Type B pancreatic cell (in vitro differentiated cells): ENCODE measurements around the gene OR52A5. TPM values are rescaled to one million over a fixed set of nuclear protein-coding genes. Genes with fewer than 3 reads are reported as not detected.
"Not testable (repeated sequence)": the region's sequence is repeated elsewhere in the genome, so short reads cannot be mapped to it uniquely, and the experiment has no call there.

Experiments used
- DNase-seq: peaks from one replicate; pipeline ENCODE4 v3.0.0; 2021; ENCODE audit warnings: mixed read lengths; ENCODE audit not compliant: unreplicated experiment; ENCODE audit errors: extremely low spot score
- H3K27ac Mint-ChIP-seq: 2 replicates; pipeline ENCODE4 v1.8.0; 2021; ENCODE audit warnings: mild to moderate bottlenecking, mixed read lengths
- H3K27me3 Mint-ChIP-seq: 2 replicates; pipeline ENCODE4 v1.8.0; 2021; ENCODE audit warnings: mixed read lengths
- H3K36me3 Mint-ChIP-seq: 2 replicates; pipeline ENCODE4 v1.8.0; 2021; ENCODE audit warnings: mixed read lengths
- H3K4me1 Mint-ChIP-seq: one replicate; pipeline ENCODE4 v1.8.0; 2021; ENCODE audit warnings: mixed read lengths; ENCODE audit not compliant: unreplicated experiment
- H3K4me3 Mint-ChIP-seq: 2 replicates; pipeline ENCODE4 v1.8.0; 2021; ENCODE audit warnings: mild to moderate bottlenecking, mixed read lengths
- H3K9me3 Mint-ChIP-seq: 2 replicates; pipeline ENCODE4 v1.8.0; 2021; ENCODE audit warnings: mixed read lengths
- long read RNA-seq: library from polyadenylated mRNA; unstranded; transcript quantifications from one replicate; pipeline ENCODE4 v2.0.0, GENCODE V29; 2020
- total RNA-seq: library from RNA; stranded (reverse); gene quantifications from 2 replicates; pipeline ENCODE4 v1.2.1, GENCODE V29; 2021; ENCODE audit warnings: low replicate concordance
- TF ChIP-seq, protein P1 (sequence below): fragments of 200-600 bp; sonication (generic); conservative IDR thresholded peaks from 2 replicates; pipeline ENCODE4 v1.5.0; 2021; ENCODE audit warnings: antibody characterized with exemption, mild to moderate bottlenecking

The OR52A5 gene
- total RNA-seq, result not detected in 2 replicates
- long read RNA-seq, result 0 reads

DNA sequence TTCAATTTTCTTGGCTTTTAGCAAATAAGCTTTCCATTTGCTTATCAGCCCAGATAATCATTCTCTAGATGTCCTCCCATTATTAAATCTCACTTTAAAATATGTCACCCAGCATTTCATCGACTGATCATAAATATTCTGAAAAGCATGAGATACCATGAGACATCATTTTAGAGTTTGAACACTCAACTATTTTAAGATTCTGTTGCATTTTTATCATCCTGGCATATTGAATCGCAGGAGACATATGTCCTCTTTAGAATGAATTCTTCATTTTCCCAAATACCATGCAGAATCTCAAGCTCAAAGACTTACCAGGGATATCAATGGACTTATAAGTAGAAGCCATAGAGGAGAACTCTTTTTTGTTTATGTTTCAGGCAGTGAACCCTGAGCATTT is at the start of gene OR52A5:
TSS of gene OR52A5 (minus strand) at position 361 of the 400 bp plus-strand sequence. CDS start 5,714 bp downstream, outside the sequence.
- Mint-ChIP-seq H3K27me3 (no peaks in the 10 kb centered on the region), H3K36me3 (no peaks in the 10 kb centered on the region), H3K4me3 (no peak within 1 kb of the TSS), H3K27ac (no peak within 1 kb of the TSS), H3K9me3 (no peaks in the 10 kb centered on the region), H3K4me1 (no peaks in the 10 kb centered on the region)
- no peak for DNase-seq
- TF ChIP-seq, protein P1, sequence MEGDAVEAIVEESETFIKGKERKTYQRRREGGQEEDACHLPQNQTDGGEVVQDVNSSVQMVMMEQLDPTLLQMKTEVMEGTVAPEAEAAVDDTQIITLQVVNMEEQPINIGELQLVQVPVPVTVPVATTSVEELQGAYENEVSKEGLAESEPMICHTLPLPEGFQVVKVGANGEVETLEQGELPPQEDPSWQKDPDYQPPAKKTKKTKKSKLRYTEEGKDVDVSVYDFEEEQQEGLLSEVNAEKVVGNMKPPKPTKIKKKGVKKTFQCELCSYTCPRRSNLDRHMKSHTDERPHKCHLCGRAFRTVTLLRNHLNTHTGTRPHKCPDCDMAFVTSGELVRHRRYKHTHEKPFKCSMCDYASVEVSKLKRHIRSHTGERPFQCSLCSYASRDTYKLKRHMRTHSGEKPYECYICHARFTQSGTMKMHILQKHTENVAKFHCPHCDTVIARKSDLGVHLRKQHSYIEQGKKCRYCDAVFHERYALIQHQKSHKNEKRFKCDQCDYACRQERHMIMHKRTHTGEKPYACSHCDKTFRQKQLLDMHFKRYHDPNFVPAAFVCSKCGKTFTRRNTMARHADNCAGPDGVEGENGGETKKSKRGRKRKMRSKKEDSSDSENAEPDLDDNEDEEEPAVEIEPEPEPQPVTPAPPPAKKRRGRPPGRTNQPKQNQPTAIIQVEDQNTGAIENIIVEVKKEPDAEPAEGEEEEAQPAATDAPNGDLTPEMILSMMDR, result no peak

DNA sequence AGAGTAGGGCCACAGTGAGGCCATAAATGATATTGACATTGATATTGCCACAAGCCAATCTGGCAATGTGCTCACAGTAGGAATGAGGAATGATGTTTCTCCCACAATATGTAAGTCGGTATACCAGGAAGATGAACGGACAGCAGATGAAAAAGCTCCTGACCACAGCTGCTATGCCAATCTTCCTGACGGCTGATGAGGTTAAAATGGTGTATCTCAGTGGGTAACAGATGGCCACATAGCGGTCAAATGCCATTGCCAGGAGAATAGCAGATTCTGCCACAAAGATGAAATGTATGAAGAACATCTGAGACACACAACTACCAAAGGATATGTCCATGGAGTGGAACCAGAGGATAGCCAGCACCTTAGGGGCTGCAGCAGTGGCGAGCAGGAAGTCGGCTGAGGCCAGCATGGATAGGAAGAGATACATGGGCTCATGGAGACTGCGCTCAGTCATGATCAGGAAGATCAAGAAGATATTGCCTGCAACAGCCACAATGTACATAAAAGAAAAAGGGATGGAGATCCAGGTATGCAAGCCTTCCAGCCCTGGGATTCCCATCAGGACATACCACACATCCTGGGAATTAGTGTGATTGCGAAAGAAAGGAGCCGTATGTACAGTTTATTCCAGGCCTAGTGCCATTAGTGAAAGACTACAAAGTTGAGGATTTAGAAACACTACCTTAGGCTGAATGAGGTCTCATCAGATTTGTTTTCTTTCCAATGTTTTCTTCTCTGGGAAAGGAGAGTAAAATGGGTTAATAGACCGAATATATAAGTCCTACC is 40.1 kb upstream of the OR52A5 start:
- H3K27me3 Mint-ChIP-seq, result no peaks in the 10 kb centered on the region
- no peak overlapping the region for H3K4me3 Mint-ChIP-seq
- H3K27ac Mint-ChIP-seq, result no peak overlapping the region
- no peaks in the 10 kb centered on the region for H3K9me3 Mint-ChIP-seq
- TF ChIP-seq, protein P1, result no peak
- no peaks in the 10 kb centered on the region for H3K4me1 Mint-ChIP-seq
- DNase-seq, result no peak
- no peaks in the 10 kb centered on the region for H3K36me3 Mint-ChIP-seq

DNA sequence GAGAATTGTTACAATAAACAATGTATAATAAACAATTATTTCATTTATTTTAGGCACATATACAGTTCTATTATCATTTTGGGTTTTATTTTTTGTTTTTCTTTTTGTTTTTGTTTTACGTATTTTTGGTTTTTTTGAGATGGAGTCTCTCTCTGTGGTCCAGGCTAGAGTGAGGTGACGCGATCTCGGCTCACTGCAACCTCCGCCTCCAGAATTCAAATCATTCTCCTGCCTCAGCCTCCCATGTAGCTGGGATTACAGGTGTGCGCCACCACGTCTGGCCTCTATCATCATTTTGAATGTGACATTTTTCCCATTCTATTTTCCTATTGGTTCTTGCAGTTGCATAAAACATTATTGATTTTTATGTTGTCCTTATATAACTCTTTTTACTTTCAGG is 36.8 kb upstream of the OR52A5 start:
- no peaks in the 10 kb centered on the region for H3K9me3 Mint-ChIP-seq
- no peaks in the 10 kb centered on the region for H3K27me3 Mint-ChIP-seq
- no peak overlapping the region for H3K27ac Mint-ChIP-seq
- no peak overlapping the region for H3K4me3 Mint-ChIP-seq
- TF ChIP-seq, protein P1, result no peak
- no peak for DNase-seq
- H3K4me1 Mint-ChIP-seq, result no peaks in the 10 kb centered on the region
- H3K36me3 Mint-ChIP-seq, result no peaks in the 10 kb centered on the region

DNA sequence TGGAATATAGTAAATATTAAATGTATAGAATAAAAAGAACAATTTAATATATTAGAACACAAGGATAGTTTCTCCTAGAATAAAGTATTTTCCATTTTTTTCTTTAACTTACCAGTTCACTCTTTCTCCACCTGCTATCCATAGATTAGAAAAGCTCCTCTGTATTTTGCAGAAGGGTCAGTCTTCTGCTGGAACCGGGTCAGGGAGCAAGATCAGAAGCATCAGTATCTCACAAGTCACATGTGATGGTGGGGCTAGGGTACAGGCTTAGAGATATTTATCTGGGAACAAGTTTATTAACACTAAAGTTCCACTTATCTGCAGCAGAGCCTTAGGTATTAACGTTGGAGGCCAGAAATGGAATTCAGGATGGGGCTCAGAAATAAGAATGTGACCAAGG is 33.7 kb upstream of the OR52A5 start:
- H3K27me3 Mint-ChIP-seq, result no peaks in the 10 kb centered on the region
- no peaks in the 10 kb centered on the region for H3K36me3 Mint-ChIP-seq
- H3K27ac Mint-ChIP-seq, result no peak overlapping the region
- H3K4me3 Mint-ChIP-seq, result no peak overlapping the region
- no peak for DNase-seq
- H3K9me3 Mint-ChIP-seq, result no peaks in the 10 kb centered on the region
- H3K4me1 Mint-ChIP-seq, result no peaks in the 10 kb centered on the region
- TF ChIP-seq, protein P1, result no peak

DNA sequence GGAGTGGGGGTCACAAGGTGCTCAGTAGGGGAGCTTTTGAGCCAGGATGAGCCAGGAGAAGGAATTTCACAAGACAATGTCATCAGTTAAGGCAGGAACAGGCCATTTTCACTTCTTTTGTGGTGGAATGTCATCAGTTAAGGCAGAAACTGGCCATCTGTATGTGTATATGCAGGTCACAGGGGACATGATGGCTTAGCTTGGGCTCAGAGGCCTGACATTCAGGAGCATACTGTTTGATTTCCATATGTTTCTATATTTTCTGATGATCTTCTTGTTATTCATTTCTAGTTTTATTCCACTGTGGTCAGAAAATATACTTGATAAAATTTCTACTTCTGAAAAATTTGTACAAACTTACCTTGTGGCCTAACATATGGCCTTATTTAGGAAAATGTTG is 27.7 kb upstream of the OR52A5 start:
- not testable (repeated sequence) for H3K27ac Mint-ChIP-seq, DNase-seq, H3K36me3 Mint-ChIP-seq, H3K4me3 Mint-ChIP-seq, H3K9me3 Mint-ChIP-seq, H3K4me1 Mint-ChIP-seq, H3K27me3 Mint-ChIP-seq

DNA sequence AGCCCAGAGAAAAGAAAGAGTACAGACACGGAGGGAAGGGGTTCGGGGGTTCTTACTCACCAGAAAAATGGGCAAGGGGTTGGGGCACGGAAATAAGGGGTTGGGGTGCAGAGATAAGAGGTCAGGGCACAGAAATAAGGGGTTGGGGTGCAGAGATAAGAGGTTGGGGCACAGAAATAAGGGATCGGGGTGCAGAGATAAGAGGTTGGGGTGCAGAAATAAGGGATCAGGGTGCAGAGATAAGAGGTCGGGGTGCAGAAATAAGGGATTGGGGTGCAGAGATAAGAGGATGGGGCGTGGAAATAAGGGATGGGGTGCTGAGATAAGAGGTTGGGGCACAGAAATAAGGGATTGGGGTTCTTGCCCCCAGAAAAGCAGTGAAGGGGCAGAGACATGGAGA is 26.7 kb upstream of the OR52A5 start:
- H3K27ac Mint-ChIP-seq, result not testable (repeated sequence)

DNA sequence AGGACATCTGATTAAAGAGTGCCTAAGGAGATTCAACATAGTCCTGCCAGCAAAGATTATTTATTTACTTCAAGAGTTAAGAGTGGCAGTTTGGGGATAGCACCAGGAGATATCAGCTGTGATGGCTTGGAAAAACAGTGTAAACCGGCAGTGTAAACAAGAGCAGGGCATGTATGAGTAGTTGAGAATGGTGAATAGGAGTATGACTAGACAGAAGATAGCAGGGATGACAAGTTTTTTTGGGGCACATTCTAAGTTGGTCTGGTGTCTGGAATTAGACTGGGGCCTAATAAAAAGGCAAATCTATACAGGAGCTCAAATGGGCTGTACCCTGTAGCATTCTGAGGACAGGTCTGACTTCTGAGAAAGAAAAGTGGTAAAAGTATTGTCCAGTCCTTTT is 22.9 kb upstream of the OR52A5 start:
- not testable (repeated sequence) for H3K4me1 Mint-ChIP-seq

More for the DNA sequence above, 26.7 kb upstream of the OR52A5 start:
- H3K9me3 Mint-ChIP-seq, H3K4me1 Mint-ChIP-seq, H3K4me3 Mint-ChIP-seq, H3K36me3 Mint-ChIP-seq, DNase-seq, H3K27me3 Mint-ChIP-seq: not testable (repeated sequence)

DNA sequence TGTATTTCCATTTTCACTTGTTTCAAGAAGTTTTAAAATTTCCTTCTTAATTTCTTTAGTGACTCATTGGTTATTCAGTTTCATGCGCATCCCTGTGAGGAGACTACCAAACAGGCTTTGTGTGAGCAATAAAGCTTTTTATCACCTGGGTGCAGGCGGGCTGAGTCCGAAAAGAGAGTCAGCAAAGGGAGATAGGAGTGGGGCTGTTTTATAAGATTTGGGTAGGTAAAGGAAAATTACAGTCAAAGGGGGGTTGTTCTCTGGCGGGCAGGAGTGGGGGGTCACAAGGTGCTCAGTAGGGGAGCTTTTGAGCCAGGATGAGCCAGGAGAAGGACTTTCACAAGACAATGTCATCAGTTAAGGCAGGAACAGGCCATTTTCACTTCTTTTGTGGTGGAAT is 22.1 kb upstream of the OR52A5 start:
- not testable (repeated sequence) for H3K36me3 Mint-ChIP-seq, H3K27me3 Mint-ChIP-seq

More for the DNA sequence above, 22.9 kb upstream of the OR52A5 start:
- not testable (repeated sequence) for H3K9me3 Mint-ChIP-seq, H3K27ac Mint-ChIP-seq, H3K27me3 Mint-ChIP-seq, H3K4me3 Mint-ChIP-seq, DNase-seq, H3K36me3 Mint-ChIP-seq

More for the DNA sequence above, 22.1 kb upstream of the OR52A5 start:
- not testable (repeated sequence) for H3K9me3 Mint-ChIP-seq, H3K4me3 Mint-ChIP-seq, H3K4me1 Mint-ChIP-seq, DNase-seq, H3K27ac Mint-ChIP-seq
